ENCODE results near the gene ADH6.
"Not testable (repeated sequence)": the region's sequence is repeated elsewhere in the genome, so short reads cannot be mapped to it uniquely, and the experiment has no call there.

ADH6 gene

DNA sequence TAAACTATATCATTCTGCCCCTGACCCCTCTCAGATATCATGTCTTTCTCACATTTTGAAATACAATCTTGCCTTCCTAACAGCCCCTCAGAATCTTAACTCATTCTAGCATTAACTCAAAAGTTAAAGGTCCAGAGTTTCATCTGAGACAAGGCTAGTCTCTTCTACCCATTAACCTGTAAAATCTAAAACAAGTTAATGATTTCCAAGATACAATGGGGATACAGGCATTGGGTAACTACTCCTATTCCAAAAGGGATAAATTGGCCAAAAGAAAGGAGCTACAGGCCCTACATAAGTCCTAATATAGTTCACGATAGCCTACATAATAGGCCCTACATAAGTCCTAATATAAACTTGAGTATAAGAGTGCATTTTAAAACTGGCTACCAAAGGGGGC lies 18.9 kb downstream of the ADH6 start:
- no peak for FAIRE-seq
- DNase-seq (ENCODE audit: low spot score): no peak

DNA sequence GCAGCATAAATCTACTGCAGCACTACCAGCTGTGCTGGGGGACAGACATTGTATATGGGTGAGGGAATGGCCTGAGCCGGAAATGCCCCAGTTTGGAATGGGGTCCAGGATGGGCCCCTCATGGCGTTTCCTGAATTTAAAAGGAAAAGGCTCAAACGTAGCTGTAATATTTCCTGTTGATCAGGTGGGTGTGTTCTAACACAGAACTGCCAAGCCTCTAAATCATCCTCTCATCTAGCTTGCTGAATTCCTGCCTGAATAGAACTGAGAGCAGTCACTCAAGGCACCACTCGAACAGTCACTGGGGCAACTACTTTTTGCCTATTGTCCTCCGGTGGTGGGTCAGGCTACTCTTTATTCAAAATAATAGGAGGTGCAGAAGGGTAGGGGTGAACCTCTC lies 28.7 kb downstream of the ADH6 start:
- no peak for DNase-seq (ENCODE audit: low spot score)

DNA sequence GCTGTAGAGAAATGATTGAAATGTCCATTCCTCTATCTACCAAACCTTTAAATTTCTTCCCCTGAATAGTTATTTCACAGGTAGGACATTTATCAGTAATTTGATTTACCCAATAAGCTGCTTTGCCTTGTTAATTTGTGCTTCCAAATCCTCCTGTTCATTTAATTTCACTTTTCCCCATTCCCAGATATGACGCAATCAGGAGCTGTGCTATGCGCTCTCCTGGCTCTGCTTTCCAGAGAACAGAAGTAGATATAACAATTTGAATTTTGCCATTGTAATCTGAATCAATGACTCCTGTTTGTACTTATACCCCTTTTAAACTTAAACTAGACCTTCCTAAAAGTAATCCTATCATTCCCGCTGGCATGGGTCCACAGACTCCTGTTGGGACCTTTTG lies 29.1 kb downstream of the ADH6 start:
- FAIRE-seq; DNase-seq (ENCODE audit: low spot score): not testable (repeated sequence)

More for the DNA sequence above, 28.7 kb downstream of the ADH6 start:
- FAIRE-seq: no peak

- FAIRE-seq: no peak
- DNase-seq (ENCODE audit: low spot score): no peak
These were observed 33.0 kb downstream of the ADH6 start for GRCh38 chr4:99186029-99186428.

DNA sequence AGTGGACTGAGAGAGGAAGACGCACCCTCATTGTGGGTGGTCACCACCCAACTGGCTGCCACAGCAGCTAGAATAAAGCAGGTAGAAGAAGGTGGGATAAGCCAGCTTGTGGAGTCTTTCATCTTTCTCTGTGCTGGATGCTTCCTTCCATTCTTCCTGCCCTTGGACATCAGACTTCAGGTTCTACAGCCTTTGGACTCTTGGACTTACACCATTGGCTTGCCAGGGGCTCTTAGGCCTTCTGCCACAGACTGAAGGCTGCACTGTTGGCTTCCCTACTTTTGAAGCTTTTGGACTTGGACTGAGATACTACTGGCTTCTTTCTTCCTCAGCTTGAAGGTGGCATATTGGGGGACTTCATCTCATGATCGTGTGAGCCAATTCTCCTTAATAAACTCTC lies 33.5 kb downstream of the ADH6 start:
- FAIRE-seq (no peak), DNase-seq (ENCODE audit: low spot score) (no peak)

DNA sequence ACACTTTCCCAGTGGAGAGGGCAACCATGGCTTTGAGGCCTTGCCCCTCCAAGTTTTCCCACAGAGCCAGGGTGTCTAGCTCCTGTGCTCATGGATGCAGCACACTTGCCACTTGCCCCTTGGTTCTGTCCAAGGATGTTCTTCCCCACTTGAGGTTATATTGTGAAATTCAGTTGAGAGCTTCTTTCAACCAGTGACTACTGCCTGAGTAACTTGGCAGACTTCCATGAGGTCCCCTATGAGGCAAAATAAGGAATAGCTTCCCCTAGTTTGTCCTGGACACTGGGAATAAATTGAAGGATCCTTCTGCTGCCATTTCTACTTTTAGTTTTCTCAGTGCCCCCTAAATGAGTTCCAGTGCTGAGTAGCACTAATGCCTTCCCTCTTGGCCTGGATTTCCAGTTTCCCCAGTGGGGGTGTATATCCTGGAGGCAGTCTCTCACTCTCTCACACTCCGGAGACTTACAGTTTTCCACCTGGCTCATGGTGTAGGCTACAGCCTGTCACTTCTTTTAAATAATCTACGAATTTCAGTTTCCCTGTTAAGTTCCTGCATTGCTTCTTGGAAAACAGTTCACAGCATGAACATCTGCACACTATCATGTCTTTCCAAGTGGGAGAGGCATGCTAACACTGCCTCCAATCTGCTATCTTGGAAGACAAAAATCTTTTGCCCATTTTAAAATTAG lies 38.5 kb downstream of the ADH6 start:
- DNase-seq (ENCODE audit: low spot score) (peak; percentile 13), FAIRE-seq (no peak)

GRCh38 chr4:99179626-99180025 lies 39.4 kb downstream of the ADH6 start:
- no peak for DNase-seq (ENCODE audit: low spot score)
- FAIRE-seq: no peak

DNA sequence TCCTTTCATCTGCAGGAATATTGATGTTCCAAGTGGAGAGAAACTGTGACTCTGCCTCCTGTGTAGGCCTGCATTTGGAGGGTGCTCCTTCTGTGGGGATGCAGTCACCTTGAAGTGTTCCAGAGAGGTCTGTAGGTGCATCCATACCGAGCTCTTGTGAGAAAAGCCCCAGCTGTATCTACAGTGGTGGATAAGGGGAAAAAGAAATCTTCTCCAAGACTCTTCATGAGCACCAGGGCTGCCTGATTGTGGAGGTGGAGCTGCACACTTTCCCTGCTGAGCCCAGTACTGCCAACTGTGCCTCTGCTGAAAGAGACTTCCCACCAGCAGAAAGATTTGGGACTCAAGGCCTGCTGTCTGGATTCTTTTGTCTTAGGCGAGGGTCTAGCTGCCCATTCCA lies 39.9 kb downstream of the ADH6 start:
- no peak for DNase-seq (ENCODE audit: low spot score)
- no peak for FAIRE-seq

DNA sequence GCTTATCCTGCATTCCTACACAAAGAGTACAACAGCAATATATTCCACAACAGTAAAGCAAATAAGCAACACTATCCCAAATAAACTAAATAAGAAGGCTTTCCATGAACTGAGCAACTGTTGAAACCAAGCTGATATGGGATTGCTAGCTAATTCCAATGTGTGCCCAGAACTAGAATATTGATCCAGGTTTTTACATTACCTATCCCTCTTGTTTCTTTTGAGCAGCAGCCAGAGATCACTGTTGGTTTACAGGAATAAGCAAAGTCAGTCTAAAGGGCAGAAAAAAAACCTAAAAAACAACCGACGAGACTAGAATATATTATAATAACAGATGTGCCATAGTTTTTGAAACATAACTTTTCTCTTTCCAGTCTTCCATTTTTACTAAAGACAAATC lies 52.5 kb downstream of the ADH6 start:
- FAIRE-seq (no peak), DNase-seq (ENCODE audit: low spot score) (no peak)

DNA sequence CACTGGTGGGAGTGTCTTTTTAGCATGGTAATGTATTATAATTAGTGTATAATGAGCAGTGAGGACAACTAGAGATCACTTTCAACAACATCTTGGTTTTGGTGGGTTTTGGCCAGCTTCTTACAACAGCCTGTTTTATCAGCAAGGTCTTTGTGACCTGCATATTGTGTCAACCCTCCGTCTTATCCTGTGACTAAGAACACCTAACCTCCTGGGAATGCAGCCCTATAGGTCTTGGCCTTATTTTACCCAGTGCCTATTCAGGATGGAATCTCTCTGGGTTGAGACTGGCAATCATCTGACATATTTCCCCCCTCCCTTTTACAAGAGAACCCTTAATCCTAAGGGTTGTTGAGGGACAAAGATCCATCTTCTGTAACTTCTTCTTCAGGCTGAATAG lies 53.1 kb downstream of the ADH6 start:
- no peak for FAIRE-seq
- no peak for DNase-seq (ENCODE audit: low spot score)

DNA sequence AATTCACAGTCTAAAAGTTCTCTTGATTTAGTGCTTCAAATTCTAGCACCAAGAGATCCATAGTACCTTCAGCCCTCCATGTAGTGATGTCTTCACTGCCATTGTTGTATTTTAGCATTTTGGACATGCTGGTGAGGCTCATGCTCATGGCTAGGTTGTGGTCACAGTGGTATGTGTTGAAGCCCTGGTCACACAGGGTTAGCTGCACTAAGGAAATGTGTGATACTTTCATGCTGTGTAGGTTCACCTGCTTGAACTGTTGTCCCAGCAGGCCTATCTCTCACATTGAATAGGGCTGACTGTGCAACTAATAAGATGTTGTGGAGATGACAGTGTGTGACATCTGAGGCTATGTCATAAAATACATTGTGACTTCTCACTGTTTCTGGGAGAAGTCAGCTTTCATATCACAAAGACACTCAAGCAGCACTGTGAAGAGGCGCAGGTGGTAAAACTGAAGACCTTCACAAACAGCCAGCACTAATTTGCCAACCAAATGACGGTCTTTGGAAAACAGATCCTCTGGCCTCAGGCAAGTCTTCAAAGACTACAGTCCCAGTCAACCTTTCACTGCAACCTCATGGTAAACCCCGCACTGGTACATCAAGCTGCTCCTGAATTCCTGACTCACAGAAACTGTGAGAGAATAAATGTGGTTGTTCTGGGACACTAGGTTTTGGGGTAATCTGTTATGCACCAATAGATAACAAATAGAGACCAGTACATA lies 57.5 kb downstream of the ADH6 start:
- FAIRE-seq (no peak), DNase-seq (ENCODE audit: low spot score) (no peak)

DNA sequence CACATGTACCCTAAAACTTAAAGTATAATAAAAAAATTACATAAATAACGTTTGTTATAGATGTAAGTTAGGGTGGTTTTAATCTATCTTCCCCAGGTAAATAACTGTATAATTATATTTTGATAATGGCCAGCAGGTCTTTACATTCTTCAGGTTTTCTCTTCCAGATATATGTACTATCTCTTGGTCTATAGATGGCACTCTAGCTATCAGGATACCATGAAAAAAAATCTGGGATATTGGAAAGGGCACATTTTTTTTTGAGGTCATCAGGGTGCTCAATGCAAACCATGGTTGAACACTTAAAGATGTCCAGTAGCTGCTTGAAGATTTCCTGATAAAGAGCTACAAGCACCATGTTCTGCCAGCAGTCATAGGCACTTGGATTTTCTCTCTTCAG lies 59.3 kb downstream of the ADH6 start:
- FAIRE-seq (no peak), DNase-seq (ENCODE audit: low spot score) (no peak)

DNA sequence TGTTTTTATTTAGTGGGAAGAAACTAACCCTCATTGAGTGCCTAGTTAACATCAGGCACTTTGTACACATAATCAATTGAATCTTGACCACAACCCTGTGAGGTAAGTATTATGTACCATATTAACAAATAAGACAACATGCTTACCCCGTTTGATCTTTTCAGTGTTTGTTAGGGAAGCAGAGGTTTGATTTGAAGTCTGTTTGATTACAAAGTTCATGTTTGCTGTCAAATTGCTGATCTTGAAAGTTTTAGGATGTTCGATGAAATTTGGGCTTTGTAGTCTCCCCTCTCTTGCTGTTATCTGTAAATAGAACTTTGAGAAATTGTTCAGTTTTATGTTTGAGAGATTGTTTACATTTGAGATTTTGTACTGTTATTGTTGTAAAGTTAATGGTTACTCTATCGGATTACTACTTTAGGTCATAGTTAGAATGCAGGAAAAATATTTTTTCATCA lies 61.5 kb downstream of the ADH6 start:
- DNase-seq (ENCODE audit: low spot score): no peak
- FAIRE-seq: no peak

DNA sequence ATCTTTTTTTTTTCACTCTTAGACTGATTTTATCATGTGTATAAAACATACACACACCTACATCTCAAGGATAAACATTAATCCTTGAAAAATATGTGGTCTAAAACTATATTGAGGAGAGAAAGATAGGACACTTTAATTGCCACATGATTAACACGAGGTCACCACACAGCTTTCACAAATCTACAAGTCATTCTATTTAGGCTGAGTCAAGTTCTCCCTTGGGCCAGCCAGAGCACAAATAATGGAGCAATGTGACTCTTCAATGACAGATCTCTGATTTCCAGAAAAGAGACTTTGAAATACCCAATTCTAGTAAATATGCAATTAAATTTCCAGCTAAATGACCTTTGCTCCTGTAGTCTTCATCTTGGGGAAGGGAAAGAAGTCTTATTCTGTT lies 62.1 kb downstream of the ADH6 start:
- DNase-seq (ENCODE audit: low spot score): no peak
- no peak for FAIRE-seq

- DNase-seq (ENCODE audit: low spot score) (no peak), FAIRE-seq (no peak)
These were observed 64.2 kb downstream of the ADH6 start for GRCh38 chr4:99154658-99155342.

Measured in RCC 7860 (cell line).